NCI-H2029 (cell line): ENCODE data around the gene GCDH.
"Not testable (repeated sequence)": the region's sequence is repeated elsewhere in the genome, so short reads cannot be mapped to it uniquely, and the experiment has no call there.

Experiments used
- DNase-seq: peaks from one replicate; lab custom pipeline; 2025; lab: John Stamatoyannopoulos, UW

Gene GCDH

GRCh38 chr19:12872941-12873890, 17.7 kb upstream of the GCDH start:
- peak; percentile 44 for DNase-seq

GRCh38 chr19:12873891-12874745, 16.8 kb upstream of the GCDH start:
- DNase-seq = no peak

GRCh38 chr19:12875086-12875485, 15.9 kb upstream of the GCDH start:
- DNase-seq = no peak

GRCh38 chr19:12880551-12881171, 10.3 kb upstream of the GCDH start:
- DNase-seq = no peak

GRCh38 chr19:12881172-12881808, 9.7 kb upstream of the GCDH start, which contains the start of gene DNASE2:
TSS of gene DNASE2 (minus strand) at chr19:12881449. CDS start at chr19:12881375, 74 bp downstream.
- peak; percentile 95 for DNase-seq

- no peak for DNase-seq
Observed at GRCh38 chr19:12882589-12882988, 8.4 kb upstream of the GCDH start.

- DNase-seq = no peak
Observed at GRCh38 chr19:12884202-12884601, 6.8 kb upstream of the GCDH start.

GRCh38 chr19:12884627-12884925, 6.4 kb upstream of the GCDH start:
- no peak for DNase-seq

GRCh38 chr19:12884926-12885748, 5.8 kb upstream of the GCDH start:
- peak; percentile 96 for DNase-seq

GRCh38 chr19:12885749-12886650, 5.0 kb upstream of the GCDH start:
- no peak for DNase-seq

GRCh38 chr19:12886651-12886968, 4.3 kb upstream of the GCDH start:
- DNase-seq = no peak

- DNase-seq = no peak
Observed at GRCh38 chr19:12886969-12887747, 3.8 kb upstream of the GCDH start, which contains the start of gene KLF1. TSS of gene KLF1 (minus strand) at chr19:12887201. CDS start at chr19:12887140, 61 bp downstream.

GRCh38 chr19:12888006-12888603, 2.9 kb upstream of the GCDH start:
- DNase-seq = no peak

- not testable (repeated sequence) for DNase-seq
Observed at GRCh38 chr19:12890299-12890786, 617 bp upstream of the GCDH start.

- no peak for DNase-seq
Observed at GRCh38 chr19:12891553-12892021, 627 bp downstream of the GCDH start.

- no peak for DNase-seq
Observed at GRCh38 chr19:12893582-12893981, 2.6 kb downstream of the GCDH start.

- DNase-seq = no peak
Observed at GRCh38 chr19:12896460-12896859, 5.5 kb downstream of the GCDH start.

GRCh38 chr19:12899891-12900518, 9.0 kb downstream of the GCDH start:
- no peak for DNase-seq
